Osteoblast (primary cell): ENCODE measurements around the gene CCNI2. TPM values are rescaled to one million over a fixed set of nuclear protein-coding genes. Genes with fewer than 3 reads are reported as not detected.
A peak's percentile ranks its signal among the peaks of the same experiment; 100 is the strongest.

ENCODE experiments used
- DNase-seq: peaks from one replicate; pipeline ENCODE4 v3.0.0; 2011; ENCODE audit warnings: low spot score, mixed read lengths; ENCODE audit not compliant: insufficient read length; ENCODE audit errors: missing footprints
- H2AFZ ChIP-seq: 2 replicates; pipeline ENCODE4 v1.6.0; 2011; ENCODE audit warnings: mild to moderate bottlenecking, low read length
- H3K27ac ChIP-seq: 2 replicates; pipeline ENCODE4 v1.5.1; 2011; ENCODE audit warnings: mild to moderate bottlenecking, low read depth, low read length, moderate library complexity
- H3K27me3 ChIP-seq: 2 replicates; pipeline ENCODE4 v1.6.0; 2012; ENCODE audit warnings: mild to moderate bottlenecking, control low read depth, inconsistent platforms, low read length, moderate library complexity; ENCODE audit not compliant: insufficient read depth
- H3K36me3 ChIP-seq: 2 replicates; pipeline ENCODE4 v1.5.1; 2011; ENCODE audit warnings: mild to moderate bottlenecking, low read length, control low read depth, moderate library complexity; ENCODE audit not compliant: insufficient read depth
- H3K4me1 ChIP-seq: 2 replicates; pipeline ENCODE4 v1.5.1; 2011; ENCODE audit warnings: mild to moderate bottlenecking, low read length, control low read depth, moderate library complexity; ENCODE audit not compliant: insufficient read depth
- H3K4me2 ChIP-seq: 2 replicates; pipeline ENCODE4 v1.6.0; 2011; ENCODE audit warnings: mild to moderate bottlenecking, low read length; ENCODE audit not compliant: insufficient read depth
- H3K4me3 ChIP-seq: fragments of 200-600 bp; sonication (generic); 3 replicates; pipeline ENCODE4 v1.5.1; 2012; ENCODE audit warnings: mild to moderate bottlenecking, low read length, inconsistent platforms; ENCODE audit not compliant: insufficient read depth
- H3K79me2 ChIP-seq: 2 replicates; pipeline ENCODE4 v1.6.0; 2012; ENCODE audit warnings: mild to moderate bottlenecking, low read length, control low read depth, inconsistent platforms; ENCODE audit not compliant: insufficient read depth
- H3K9me3 ChIP-seq: 2 replicates; pipeline ENCODE4 v1.5.1; 2011; ENCODE audit warnings: low read depth, low read length, control low read depth
- H4K20me1 ChIP-seq: 2 replicates; pipeline ENCODE4 v1.6.0; 2012; ENCODE audit warnings: mild to moderate bottlenecking, low read length, control low read depth; ENCODE audit not compliant: insufficient read depth
- total RNA-seq: library from RNA; depleted of rRNA; stranded (reverse); fragments of >200 nt; gene quantifications from 2 replicates; pipeline ENCODE4 v1.2.3, GENCODE V29; 2012
- TF ChIP-seq, protein P1 (sequence below): IDR thresholded peaks from 2 replicates; pipeline ENCODE4 v1.5.1; 2011; ENCODE audit warnings: mild to moderate bottlenecking, low read depth, low read length, moderate library complexity; ENCODE audit errors: extremely low read depth

The CCNI2 gene
- total RNA-seq, 1 donor: not detected

DNA sequence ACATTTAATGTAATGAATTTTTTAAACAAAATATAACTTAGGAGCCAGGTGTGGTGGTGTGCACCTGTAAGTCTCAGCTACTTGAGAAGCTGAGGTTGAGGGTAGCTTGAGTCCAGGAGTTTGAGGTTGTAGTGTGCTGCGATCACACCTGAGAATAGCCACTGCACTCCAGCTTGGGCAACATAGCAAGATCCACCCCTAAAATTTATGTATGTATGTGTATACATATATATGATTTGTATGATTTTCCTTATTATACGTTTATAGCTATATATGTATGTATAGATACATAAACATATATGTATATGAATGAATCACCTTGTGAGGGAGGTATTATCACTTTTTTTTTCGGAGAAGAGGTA, 653 bp upstream of the CCNI2 start:
- Histone ChIP-seq H3K9me3 (no peaks in the 10 kb centered on the region), H3K79me2 (no peaks in the 10 kb centered on the region), H3K27me3 (peaks cover 72% of the 10 kb centered on the region), H4K20me1 (peaks cover 8% of the 10 kb centered on the region), H3K36me3 (no peaks in the 10 kb centered on the region), H2AFZ (no peak overlapping the region), H3K4me1 (peaks cover 13% of the 10 kb centered on the region), H3K4me3 (no peak overlapping the region), H3K4me2 (peak overlapping the region; percentile 46), H3K27ac (no peak overlapping the region)
- TF ChIP-seq, protein P1, sequence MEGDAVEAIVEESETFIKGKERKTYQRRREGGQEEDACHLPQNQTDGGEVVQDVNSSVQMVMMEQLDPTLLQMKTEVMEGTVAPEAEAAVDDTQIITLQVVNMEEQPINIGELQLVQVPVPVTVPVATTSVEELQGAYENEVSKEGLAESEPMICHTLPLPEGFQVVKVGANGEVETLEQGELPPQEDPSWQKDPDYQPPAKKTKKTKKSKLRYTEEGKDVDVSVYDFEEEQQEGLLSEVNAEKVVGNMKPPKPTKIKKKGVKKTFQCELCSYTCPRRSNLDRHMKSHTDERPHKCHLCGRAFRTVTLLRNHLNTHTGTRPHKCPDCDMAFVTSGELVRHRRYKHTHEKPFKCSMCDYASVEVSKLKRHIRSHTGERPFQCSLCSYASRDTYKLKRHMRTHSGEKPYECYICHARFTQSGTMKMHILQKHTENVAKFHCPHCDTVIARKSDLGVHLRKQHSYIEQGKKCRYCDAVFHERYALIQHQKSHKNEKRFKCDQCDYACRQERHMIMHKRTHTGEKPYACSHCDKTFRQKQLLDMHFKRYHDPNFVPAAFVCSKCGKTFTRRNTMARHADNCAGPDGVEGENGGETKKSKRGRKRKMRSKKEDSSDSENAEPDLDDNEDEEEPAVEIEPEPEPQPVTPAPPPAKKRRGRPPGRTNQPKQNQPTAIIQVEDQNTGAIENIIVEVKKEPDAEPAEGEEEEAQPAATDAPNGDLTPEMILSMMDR: no peak
- DNase-seq: no peak

DNA sequence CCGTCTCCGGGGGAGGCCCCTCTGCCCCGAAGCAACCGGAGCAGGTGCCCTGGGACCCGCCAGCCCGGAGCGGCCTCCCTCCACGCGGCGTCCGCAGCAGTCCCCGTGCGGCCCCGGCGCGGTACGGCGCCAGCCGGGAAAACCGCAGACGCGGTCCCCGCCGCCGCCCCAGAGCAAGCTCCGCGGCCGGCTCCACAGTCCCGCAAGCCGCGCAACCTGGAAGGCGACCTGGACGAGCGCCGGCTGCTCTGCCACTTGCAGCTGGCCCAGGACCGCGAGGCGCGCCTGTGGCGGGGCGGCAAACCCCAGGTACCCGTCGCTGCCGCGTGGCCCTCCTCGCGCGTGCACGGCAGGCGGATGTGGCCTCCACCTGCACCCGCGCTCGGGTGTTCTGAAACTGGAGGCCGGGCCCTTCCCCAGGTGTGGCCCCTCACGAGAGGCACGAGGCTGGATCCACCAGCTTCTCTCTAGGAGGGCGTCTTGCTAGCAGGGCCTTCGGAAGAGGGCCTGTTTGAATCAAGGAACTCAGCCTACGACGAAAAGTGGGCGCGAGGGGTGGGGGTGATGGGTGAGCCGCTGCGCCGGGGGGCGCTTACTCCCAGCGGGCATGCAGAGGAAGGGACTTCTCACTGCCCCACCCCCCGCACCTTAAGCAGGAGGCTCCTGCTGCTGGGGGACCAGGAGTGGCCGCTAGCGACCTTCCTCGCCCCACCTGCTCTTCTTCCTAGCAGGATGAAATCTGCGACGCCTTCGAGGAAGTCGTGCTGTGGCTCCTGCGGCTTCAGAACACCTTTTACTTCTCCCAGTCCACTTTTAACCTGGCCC, 602 bp downstream of the CCNI2 start:
- TF ChIP-seq, protein P1: no peak
- Histone ChIP-seq H3K36me3 (no peaks in the 10 kb centered on the region), H3K79me2 (no peaks in the 10 kb centered on the region), H3K4me2 (peak overlapping the region; percentile 46), H3K27me3 (peaks cover 77% of the 10 kb centered on the region), H4K20me1 (peaks cover 21% of the 10 kb centered on the region), H3K9me3 (no peaks in the 10 kb centered on the region), H3K27ac (no peak overlapping the region), H3K4me1 (peaks cover 18% of the 10 kb centered on the region), H2AFZ (no peak overlapping the region), H3K4me3 (no peak overlapping the region)
- no peak for DNase-seq

DNA sequence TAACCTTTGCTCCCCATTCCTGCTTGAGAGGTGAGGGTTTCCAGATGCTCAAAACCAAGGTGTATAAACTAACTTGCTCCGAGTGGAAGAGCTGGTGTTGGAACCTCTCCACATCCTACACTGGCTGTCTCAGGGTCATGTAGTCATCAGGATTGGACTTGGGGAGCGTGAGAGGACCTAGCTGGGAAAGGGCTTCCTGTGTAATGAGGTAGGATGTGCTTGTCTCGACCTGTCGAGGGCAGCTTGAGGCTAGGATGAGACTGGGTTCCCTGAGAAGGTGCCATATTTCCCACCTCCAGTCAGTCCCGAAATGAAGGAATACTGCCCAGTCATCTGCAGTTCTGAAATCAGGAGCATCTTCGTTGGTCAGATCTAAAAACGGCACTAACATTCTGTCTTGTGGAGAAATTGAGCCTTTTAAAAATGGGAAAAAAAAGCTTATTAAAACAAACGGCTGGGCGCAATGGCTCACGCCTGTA, 1.3 kb downstream of the CCNI2 start:
- no peak overlapping the region for H3K4me3 ChIP-seq
- TF ChIP-seq, protein P1: no peak
- no peak for DNase-seq
- H3K27me3 ChIP-seq: peaks cover 81% of the 10 kb centered on the region
- no peak overlapping the region for H3K27ac ChIP-seq
- peaks cover 22% of the 10 kb centered on the region for H4K20me1 ChIP-seq
- H3K4me2 ChIP-seq: no peak overlapping the region
- no peaks in the 10 kb centered on the region for H3K79me2 ChIP-seq
- no peak overlapping the region for H2AFZ ChIP-seq
- H3K9me3 ChIP-seq: no peaks in the 10 kb centered on the region
- H3K36me3 ChIP-seq: no peaks in the 10 kb centered on the region
- H3K4me1 ChIP-seq: peaks cover 18% of the 10 kb centered on the region

DNA sequence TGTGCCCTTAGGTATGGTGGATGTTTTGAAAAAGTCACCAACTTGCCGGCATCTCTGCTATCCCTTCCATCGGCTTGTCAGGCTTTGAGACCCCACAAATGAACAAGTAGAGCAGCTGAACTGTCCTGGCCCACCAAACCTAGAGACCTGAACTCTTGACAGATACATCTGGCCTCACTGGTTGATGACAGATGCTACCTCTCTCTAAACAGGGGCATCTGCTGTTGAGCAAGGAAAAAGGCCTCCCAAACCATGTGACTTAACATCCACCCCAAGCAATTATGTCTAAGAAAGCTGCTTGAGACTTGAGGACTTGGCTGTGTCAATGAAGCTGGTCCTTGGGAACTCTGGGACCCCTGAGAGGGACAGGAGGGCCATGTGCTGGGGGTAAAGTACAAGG, 2.3 kb downstream of the CCNI2 start:
- H3K27me3 ChIP-seq: peaks cover 83% of the 10 kb centered on the region
- no peaks in the 10 kb centered on the region for H3K79me2 ChIP-seq
- no peaks in the 10 kb centered on the region for H3K36me3 ChIP-seq
- no peak for DNase-seq
- no peaks in the 10 kb centered on the region for H3K9me3 ChIP-seq
- H4K20me1 ChIP-seq: peaks cover 26% of the 10 kb centered on the region
- H3K4me2 ChIP-seq: no peak overlapping the region
- TF ChIP-seq, protein P1: no peak
- H2AFZ ChIP-seq: no peak overlapping the region
- peaks cover 18% of the 10 kb centered on the region for H3K4me1 ChIP-seq
- H3K4me3 ChIP-seq: no peak overlapping the region
- no peak overlapping the region for H3K27ac ChIP-seq
